GM10266 (cell line): Measurements from ENCODE around the gene RNF150.
"Not testable (repeated sequence)": the region's sequence is repeated elsewhere in the genome, so short reads cannot be mapped to it uniquely, and the experiment has no call there.

Experiments
- DNase-seq: peaks from one replicate; pipeline ENCODE4 v3.0.0; 2012; ENCODE audit errors: extremely low spot score
- TF ChIP-seq, protein P1 (sequence below): IDR thresholded peaks from 2 replicates; pipeline ENCODE4 v1.5.1; 2012; ENCODE audit warnings: mild to moderate bottlenecking, low read depth; ENCODE audit not compliant: control insufficient read depth, insufficient read depth; ENCODE audit errors: missing control alignments

The RNF150 gene

GRCh38 chr4:140816806-140817510 is 316.3 kb downstream of the RNF150 start:
- no peak for DNase-seq
- TF ChIP-seq, protein P1, sequence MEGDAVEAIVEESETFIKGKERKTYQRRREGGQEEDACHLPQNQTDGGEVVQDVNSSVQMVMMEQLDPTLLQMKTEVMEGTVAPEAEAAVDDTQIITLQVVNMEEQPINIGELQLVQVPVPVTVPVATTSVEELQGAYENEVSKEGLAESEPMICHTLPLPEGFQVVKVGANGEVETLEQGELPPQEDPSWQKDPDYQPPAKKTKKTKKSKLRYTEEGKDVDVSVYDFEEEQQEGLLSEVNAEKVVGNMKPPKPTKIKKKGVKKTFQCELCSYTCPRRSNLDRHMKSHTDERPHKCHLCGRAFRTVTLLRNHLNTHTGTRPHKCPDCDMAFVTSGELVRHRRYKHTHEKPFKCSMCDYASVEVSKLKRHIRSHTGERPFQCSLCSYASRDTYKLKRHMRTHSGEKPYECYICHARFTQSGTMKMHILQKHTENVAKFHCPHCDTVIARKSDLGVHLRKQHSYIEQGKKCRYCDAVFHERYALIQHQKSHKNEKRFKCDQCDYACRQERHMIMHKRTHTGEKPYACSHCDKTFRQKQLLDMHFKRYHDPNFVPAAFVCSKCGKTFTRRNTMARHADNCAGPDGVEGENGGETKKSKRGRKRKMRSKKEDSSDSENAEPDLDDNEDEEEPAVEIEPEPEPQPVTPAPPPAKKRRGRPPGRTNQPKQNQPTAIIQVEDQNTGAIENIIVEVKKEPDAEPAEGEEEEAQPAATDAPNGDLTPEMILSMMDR = no peak

GRCh38 chr4:140813804-140814203 is 319.5 kb downstream of the RNF150 start:
- DNase-seq = no peak
- TF ChIP-seq, protein P1 = no peak

- DNase-seq = no peak
- TF ChIP-seq, protein P1 = no peak
Observed at GRCh38 chr4:140812916-140813315, 320.4 kb downstream of the RNF150 start.

GRCh38 chr4:140811429-140811828 is 321.8 kb downstream of the RNF150 start:
- no peak for DNase-seq
- TF ChIP-seq, protein P1 = no peak

DNA sequence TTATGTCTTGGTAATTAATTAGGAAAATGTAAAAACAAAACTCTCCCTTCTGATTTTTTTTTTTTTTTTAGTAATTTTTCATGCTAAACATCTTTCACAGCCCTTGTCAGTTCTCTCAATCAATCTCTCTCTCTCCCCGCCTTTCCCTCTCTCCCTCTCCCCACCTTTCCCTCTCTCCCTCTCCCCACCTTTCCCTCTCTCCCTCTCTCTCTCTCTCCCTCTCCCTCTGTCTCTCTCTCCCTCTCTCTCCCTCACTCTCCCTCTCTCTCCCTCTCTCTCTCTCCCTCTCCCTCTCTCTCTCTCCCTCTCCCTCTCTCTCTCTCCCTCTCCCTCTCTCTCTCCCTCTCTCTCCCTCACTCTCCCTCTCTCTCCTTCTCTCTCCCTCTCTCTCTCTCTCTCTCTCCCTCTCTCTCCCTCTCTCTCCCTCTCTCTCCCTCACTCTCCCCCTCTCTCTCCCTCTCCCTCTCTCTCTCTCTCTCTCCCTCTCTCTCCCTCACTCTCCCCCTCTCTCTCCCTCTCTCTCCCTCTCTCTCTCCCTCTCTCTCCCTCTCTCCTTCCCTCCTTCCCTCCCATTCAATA is 322.6 kb downstream of the RNF150 start:
- not testable (repeated sequence) for DNase-seq
